Measurements from ENCODE around the gene MFN2. TPM values are rescaled to one million over a fixed set of nuclear protein-coding genes. Genes with fewer than 3 reads are reported as not detected.
"Not testable (repeated sequence)": the region's sequence is repeated elsewhere in the genome, so short reads cannot be mapped to it uniquely, and the experiment has no call there.

Gene MFN2
- total RNA-seq, 1 experiment from 2014 or later: 72.6 TPM

DNA sequence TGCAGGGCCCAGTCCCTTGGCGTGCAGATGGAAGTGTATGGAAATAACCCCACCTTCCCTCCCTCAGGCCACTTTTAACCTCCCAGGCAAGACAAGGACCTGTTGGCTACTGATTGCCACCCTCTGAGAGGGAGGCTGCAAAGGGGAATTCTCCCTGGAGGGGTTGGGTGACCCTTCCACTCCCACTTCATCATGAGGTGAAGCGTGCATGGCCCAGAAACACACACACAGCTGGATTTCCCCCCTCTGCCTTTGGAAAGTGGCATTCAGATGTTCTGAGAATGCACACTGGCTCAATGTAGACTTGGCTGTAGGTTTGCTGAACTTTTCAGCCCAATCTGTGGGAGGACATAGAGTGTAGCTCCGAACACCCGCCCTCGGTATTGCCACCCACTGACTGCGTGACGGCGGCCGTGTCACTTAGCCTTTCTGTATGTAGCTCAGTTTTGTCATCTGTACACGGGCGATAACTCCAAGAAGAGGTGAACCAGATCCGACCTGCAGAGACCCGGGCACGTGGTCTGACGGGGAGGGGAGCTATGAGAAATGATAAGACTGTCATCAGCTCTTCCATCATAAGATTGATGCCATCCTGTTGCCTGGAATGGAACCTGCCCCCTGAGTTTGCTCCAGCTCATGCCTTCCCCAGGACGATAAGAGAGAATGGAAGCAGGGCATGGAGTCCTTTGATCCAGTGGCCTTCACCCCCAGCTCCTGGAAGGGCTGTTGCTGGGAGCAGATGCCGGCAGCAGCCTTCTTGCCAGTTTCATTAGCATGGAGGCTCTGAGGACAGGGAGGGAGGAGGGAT lies 58.3 kb downstream of the MFN2 start:
- peaks cover 4% of the 10 kb centered on the region; the same call in 1 of the 2 replicates for H3K4me1 ChIP-seq (replicated peaks; ENCODE audit: insufficient read depth)
- CTCF ChIA-PET: no interaction called here
- H3F3A ChIP-seq (ENCODE audit: insufficient read depth, low read depth): peaks cover 14% of the 10 kb centered on the region; the same call in 1 of the 2 replicates
- H3K9me3 ChIP-seq (ENCODE audit: insufficient read depth, low read depth): no peaks in the 10 kb centered on the region
- no peaks in the 10 kb centered on the region for H3K36me3 ChIP-seq (ENCODE audit: low read depth)
- POLR2A ChIA-PET (ENCODE audit: unreplicated experiment): no interaction called here
- no peak for DNase-seq
- H3K27me3 ChIP-seq (ENCODE audit: insufficient read depth, low read depth): 0 out of 2 replicates have a peak, but pooled peaks cover 3% of the 10 kb centered on the region
- no peak overlapping the region for H2AFZ ChIP-seq
- H4K20me1 ChIP-seq (ENCODE audit: insufficient read depth): no peaks in the 10 kb centered on the region
- no peak overlapping the region for H3K4me3 ChIP-seq
- TF ChIP-seq EZH2 (IDR thresholded peaks at IDR 0.05; ENCODE audit: low read depth): no peak
- TF ChIP-seq, protein P1, sequence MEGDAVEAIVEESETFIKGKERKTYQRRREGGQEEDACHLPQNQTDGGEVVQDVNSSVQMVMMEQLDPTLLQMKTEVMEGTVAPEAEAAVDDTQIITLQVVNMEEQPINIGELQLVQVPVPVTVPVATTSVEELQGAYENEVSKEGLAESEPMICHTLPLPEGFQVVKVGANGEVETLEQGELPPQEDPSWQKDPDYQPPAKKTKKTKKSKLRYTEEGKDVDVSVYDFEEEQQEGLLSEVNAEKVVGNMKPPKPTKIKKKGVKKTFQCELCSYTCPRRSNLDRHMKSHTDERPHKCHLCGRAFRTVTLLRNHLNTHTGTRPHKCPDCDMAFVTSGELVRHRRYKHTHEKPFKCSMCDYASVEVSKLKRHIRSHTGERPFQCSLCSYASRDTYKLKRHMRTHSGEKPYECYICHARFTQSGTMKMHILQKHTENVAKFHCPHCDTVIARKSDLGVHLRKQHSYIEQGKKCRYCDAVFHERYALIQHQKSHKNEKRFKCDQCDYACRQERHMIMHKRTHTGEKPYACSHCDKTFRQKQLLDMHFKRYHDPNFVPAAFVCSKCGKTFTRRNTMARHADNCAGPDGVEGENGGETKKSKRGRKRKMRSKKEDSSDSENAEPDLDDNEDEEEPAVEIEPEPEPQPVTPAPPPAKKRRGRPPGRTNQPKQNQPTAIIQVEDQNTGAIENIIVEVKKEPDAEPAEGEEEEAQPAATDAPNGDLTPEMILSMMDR (conservative IDR thresholded peaks at IDR 0.05): no peak
- intact Hi-C loops (cut with micrococcal nuclease; ENCODE audit: unreplicated experiment): no loop called here
- BruUV-seq (replicated peaks): no TSS peak
- H3K79me2 ChIP-seq (ENCODE audit: low read depth): no peaks in the 10 kb centered on the region
- no peak overlapping the region for H3K4me2 ChIP-seq
- H3K9me2 ChIP-seq (ENCODE audit: insufficient read depth): no peaks in the 10 kb centered on the region
- H3K27ac ChIP-seq: no peak overlapping the region

GRCh38 chr1:12039164-12039525 lies 58.9 kb downstream of the MFN2 start:
- intact Hi-C loops (cut with micrococcal nuclease; ENCODE audit: unreplicated experiment): no loop called here
- no peaks in the 10 kb centered on the region for H3K36me3 ChIP-seq (ENCODE audit: low read depth)
- no peak for DNase-seq
- H3F3A ChIP-seq (ENCODE audit: insufficient read depth, low read depth): peaks cover 14% of the 10 kb centered on the region; the same call in 1 of the 2 replicates
- no peaks in the 10 kb centered on the region for H3K9me3 ChIP-seq (ENCODE audit: insufficient read depth, low read depth)
- TF ChIP-seq EZH2 (IDR thresholded peaks at IDR 0.05; ENCODE audit: low read depth): no peak
- TF ChIP-seq, protein P1 (conservative IDR thresholded peaks at IDR 0.05): no peak
- 0 out of 2 replicates have a peak, but pooled peaks cover 3% of the 10 kb centered on the region for H3K27me3 ChIP-seq (ENCODE audit: insufficient read depth, low read depth)
- H4K20me1 ChIP-seq (ENCODE audit: insufficient read depth): no peaks in the 10 kb centered on the region
- no peak overlapping the region for H3K4me3 ChIP-seq
- no TSS peak for BruUV-seq (replicated peaks)
- no peak overlapping the region for H2AFZ ChIP-seq
- CTCF ChIA-PET: no interaction called here
- H3K27ac ChIP-seq: no peak overlapping the region
- no peaks in the 10 kb centered on the region for H3K79me2 ChIP-seq (ENCODE audit: low read depth)
- no peak overlapping the region for H3K4me2 ChIP-seq
- H3K4me1 ChIP-seq (replicated peaks; ENCODE audit: insufficient read depth): peaks cover 4% of the 10 kb centered on the region; the same call in 1 of the 2 replicates
- POLR2A ChIA-PET (ENCODE audit: unreplicated experiment): no interaction called here
- no peaks in the 10 kb centered on the region for H3K9me2 ChIP-seq (ENCODE audit: insufficient read depth)

GRCh38 chr1:12039824-12040456 lies 59.7 kb downstream of the MFN2 start:
- H3K9me3 ChIP-seq (ENCODE audit: insufficient read depth, low read depth); H3K4me1 ChIP-seq (replicated peaks; ENCODE audit: insufficient read depth); DNase-seq; H3K4me2 ChIP-seq; CTCF ChIA-PET; H3K9me2 ChIP-seq (ENCODE audit: insufficient read depth); H3K79me2 ChIP-seq (ENCODE audit: low read depth); H3K36me3 ChIP-seq (ENCODE audit: low read depth); H4K20me1 ChIP-seq (ENCODE audit: insufficient read depth); H3K27ac ChIP-seq; BruUV-seq (replicated peaks); H3K27me3 ChIP-seq (ENCODE audit: insufficient read depth, low read depth); intact Hi-C loops (cut with micrococcal nuclease; ENCODE audit: unreplicated experiment); H3K4me3 ChIP-seq; H2AFZ ChIP-seq; POLR2A ChIA-PET (ENCODE audit: unreplicated experiment): not testable (repeated sequence)
- peaks cover 14% of the 10 kb centered on the region; the same call in 1 of the 2 replicates for H3F3A ChIP-seq (ENCODE audit: insufficient read depth, low read depth)
